T-helper 17 cell (primary cell): ENCODE data around the gene CCDC141. TPM values are rescaled to one million over a fixed set of nuclear protein-coding genes. Genes with fewer than 3 reads are reported as not detected.
"Not testable (repeated sequence)": the region's sequence is repeated elsewhere in the genome, so short reads cannot be mapped to it uniquely, and the experiment has no call there.

ENCODE experiments used
- ATAC-seq: fragments of 150-1000 bp; cut with Tn5 transposase; 2 replicates; pipeline ENCODE4 v1.10.0; 2021; ENCODE audit warnings: mild to moderate bottlenecking, moderate library complexity
- DNase-seq, 3 donors: peaks; one replicate each; pipeline versions ENCODE4 v3.0.0 to v3.0.0-alpha.2; 2020 to 2021
- H3K9me3 ChIP-seq: one replicate; pipeline ENCODE4 v1.7.0; 2013; ENCODE audit warnings: low read length, mild to moderate bottlenecking; ENCODE audit not compliant: control insufficient read depth, poor library complexity, severe bottlenecking
- H3K27ac Mint-ChIP-seq: one replicate; pipeline ENCODE4 v1.8.0; 2022; ENCODE audit warnings: mild to moderate bottlenecking, moderate library complexity, mixed read lengths
- H3K27me3 Mint-ChIP-seq: one replicate; pipeline ENCODE4 v1.8.0; 2022; ENCODE audit warnings: mixed read lengths
- H3K36me3 Mint-ChIP-seq: one replicate; pipeline ENCODE4 v1.8.0; 2022; ENCODE audit warnings: low read depth, mixed read lengths
- H3K4me1 Mint-ChIP-seq: one replicate; pipeline ENCODE4 v1.8.0; 2022; ENCODE audit warnings: mild to moderate bottlenecking, mixed read lengths
- H3K4me3 Mint-ChIP-seq: one replicate; pipeline ENCODE4 v1.8.0; 2022; ENCODE audit warnings: mild to moderate bottlenecking, moderate library complexity, mixed read lengths
- total RNA-seq, 4 donors: library from RNA in 2 of 4; stranded (reverse) in 2 of 4; gene quantifications; one replicate each; pipeline ENCODE4 v1.2.3 and lab custom pipeline; 2022 to 2026

Gene CCDC141
- total RNA-seq, 2 donors from 2014 or later, result 18.2 to 22.8 TPM

- DNase-seq, result no peak
- Mint-ChIP-seq H3K4me1 (no peaks in the 10 kb centered on the region), H3K27me3 (no peaks in the 10 kb centered on the region), H3K36me3 (no peaks in the 10 kb centered on the region), H3K27ac (no peak overlapping the region), H3K4me3 (no peak overlapping the region)
- H3K9me3 ChIP-seq, result no peaks in the 10 kb centered on the region
- ATAC-seq, result no peak
Observed at GRCh38 chr2:179057737-179058136, 7.8 kb upstream of the CCDC141 start.

- DNase-seq, H3K27me3 Mint-ChIP-seq, H3K4me3 Mint-ChIP-seq, H3K27ac Mint-ChIP-seq, H3K9me3 ChIP-seq, H3K4me1 Mint-ChIP-seq, ATAC-seq, H3K36me3 Mint-ChIP-seq: not testable (repeated sequence)
Observed at GRCh38 chr2:179053568-179053967, 3.6 kb upstream of the CCDC141 start.

- H3K27ac Mint-ChIP-seq, result no peak overlapping the region
Observed at GRCh38 chr2:179051250-179051649, 1.3 kb upstream of the CCDC141 start.

GRCh38 chr2:179050755-179051154 is 818 bp upstream of the CCDC141 start:
- H3K36me3 Mint-ChIP-seq, result no peaks in the 10 kb centered on the region
- ATAC-seq (no peak), DNase-seq (no peak)
- H3K4me1 Mint-ChIP-seq, result peaks cover 3% of the 10 kb centered on the region
- no peak overlapping the region for H3K27ac Mint-ChIP-seq
- no peaks in the 10 kb centered on the region for H3K27me3 Mint-ChIP-seq
- H3K4me3 Mint-ChIP-seq, result no peak overlapping the region
- no peaks in the 10 kb centered on the region for H3K9me3 ChIP-seq

More at GRCh38 chr2:179051250-179051649, 1.3 kb upstream of the CCDC141 start:
- H3K4me3 Mint-ChIP-seq, result no peak overlapping the region
- no peaks in the 10 kb centered on the region for H3K9me3 ChIP-seq
- ATAC-seq, result no peak
- no peaks in the 10 kb centered on the region for H3K27me3 Mint-ChIP-seq
- H3K36me3 Mint-ChIP-seq, result no peaks in the 10 kb centered on the region
- peaks cover 3% of the 10 kb centered on the region for H3K4me1 Mint-ChIP-seq
- DNase-seq, result no peak

- peak; percentile 42 for ATAC-seq
- peaks cover 3% of the 10 kb centered on the region for H3K4me1 Mint-ChIP-seq
- H3K9me3 ChIP-seq, result no peaks in the 10 kb centered on the region
- H3K27me3 Mint-ChIP-seq, result no peaks in the 10 kb centered on the region
- H3K4me3 Mint-ChIP-seq, result peak overlapping the region; percentile 82
- no peaks in the 10 kb centered on the region for H3K36me3 Mint-ChIP-seq
- H3K27ac Mint-ChIP-seq, result peak overlapping the region; percentile 5
- DNase-seq, result no peak
Observed at GRCh38 chr2:179049203-179049545, 763 bp downstream of the CCDC141 start.

GRCh38 chr2:179048099-179048498 is 1.8 kb downstream of the CCDC141 start:
- ATAC-seq (no peak), DNase-seq (no peak)
- H3K4me3 Mint-ChIP-seq, result peak overlapping the region; percentile 82
- H3K4me1 Mint-ChIP-seq, result peaks cover 3% of the 10 kb centered on the region
- H3K9me3 ChIP-seq, result no peaks in the 10 kb centered on the region
- H3K36me3 Mint-ChIP-seq, result no peaks in the 10 kb centered on the region
- H3K27ac Mint-ChIP-seq, result no peak overlapping the region
- no peaks in the 10 kb centered on the region for H3K27me3 Mint-ChIP-seq

GRCh38 chr2:179045602-179046001 is 4.3 kb downstream of the CCDC141 start:
- H3K27me3 Mint-ChIP-seq, H3K4me1 Mint-ChIP-seq, H3K9me3 ChIP-seq, ATAC-seq, H3K4me3 Mint-ChIP-seq, H3K36me3 Mint-ChIP-seq, DNase-seq, H3K27ac Mint-ChIP-seq: not testable (repeated sequence)

GRCh38 chr2:179044500-179044899 is 5.4 kb downstream of the CCDC141 start:
- ATAC-seq, result no peak
- no peak for DNase-seq
- Mint-ChIP-seq H3K36me3 (no peaks in the 10 kb centered on the region), H3K27me3 (no peaks in the 10 kb centered on the region), H3K27ac (no peak overlapping the region), H3K4me1 (peaks cover 3% of the 10 kb centered on the region), H3K4me3 (peak overlapping the region; percentile 22)
- H3K9me3 ChIP-seq, result no peaks in the 10 kb centered on the region

- Mint-ChIP-seq H3K27ac (no peak overlapping the region), H3K27me3 (no peaks in the 10 kb centered on the region), H3K36me3 (no peaks in the 10 kb centered on the region), H3K4me3 (no peak overlapping the region), H3K4me1 (no peaks in the 10 kb centered on the region)
- DNase-seq (no peak), ATAC-seq (no peak)
- no peaks in the 10 kb centered on the region for H3K9me3 ChIP-seq
Observed at GRCh38 chr2:179037807-179038206, 12.1 kb downstream of the CCDC141 start.

GRCh38 chr2:179036353-179036905 is 13.5 kb downstream of the CCDC141 start:
- Mint-ChIP-seq H3K4me3 (no peak overlapping the region), H3K4me1 (peaks cover 5% of the 10 kb centered on the region), H3K27me3 (no peaks in the 10 kb centered on the region), H3K36me3 (no peaks in the 10 kb centered on the region), H3K27ac (no peak overlapping the region)
- no peak for ATAC-seq
- H3K9me3 ChIP-seq, result no peaks in the 10 kb centered on the region
- DNase-seq, result no peak

GRCh38 chr2:179031731-179032408 is 18.1 kb downstream of the CCDC141 start:
- ATAC-seq (peak; percentile 86), DNase-seq (no peak)
- H3K27me3 Mint-ChIP-seq, result no peaks in the 10 kb centered on the region
- H3K4me1 Mint-ChIP-seq, result peaks cover 7% of the 10 kb centered on the region
- peak overlapping the region; percentile 72 for H3K4me3 Mint-ChIP-seq
- H3K27ac Mint-ChIP-seq, result peak overlapping the region; percentile 70
- no peaks in the 10 kb centered on the region for H3K9me3 ChIP-seq
- H3K36me3 Mint-ChIP-seq, result no peaks in the 10 kb centered on the region

GRCh38 chr2:179024445-179024844 is 25.5 kb downstream of the CCDC141 start:
- H3K9me3 ChIP-seq, result no peaks in the 10 kb centered on the region
- Mint-ChIP-seq H3K27me3 (no peaks in the 10 kb centered on the region), H3K4me1 (no peaks in the 10 kb centered on the region), H3K4me3 (no peak overlapping the region), H3K36me3 (no peaks in the 10 kb centered on the region), H3K27ac (no peak overlapping the region)
- no peak for DNase-seq
- no peak for ATAC-seq

- no peak overlapping the region for H3K27ac Mint-ChIP-seq
- ATAC-seq, result no peak
Observed at GRCh38 chr2:179022685-179023084, 27.3 kb downstream of the CCDC141 start.

GRCh38 chr2:179021258-179021657 is 28.7 kb downstream of the CCDC141 start:
- Mint-ChIP-seq H3K36me3 (no peaks in the 10 kb centered on the region), H3K4me3 (no peak overlapping the region), H3K27me3 (no peaks in the 10 kb centered on the region), H3K4me1 (no peaks in the 10 kb centered on the region), H3K27ac (no peak overlapping the region)
- no peak for ATAC-seq
- no peak for DNase-seq
- no peaks in the 10 kb centered on the region for H3K9me3 ChIP-seq

More at GRCh38 chr2:179022685-179023084, 27.3 kb downstream of the CCDC141 start:
- no peaks in the 10 kb centered on the region for H3K9me3 ChIP-seq
- no peaks in the 10 kb centered on the region for H3K27me3 Mint-ChIP-seq
- no peak overlapping the region for H3K4me3 Mint-ChIP-seq
- H3K36me3 Mint-ChIP-seq, result no peaks in the 10 kb centered on the region
- no peaks in the 10 kb centered on the region for H3K4me1 Mint-ChIP-seq
- DNase-seq, result no peak
